Left renal pelvis (tissue), 4 donors: ENCODE results near the gene BUB3. TPM values are rescaled to one million over a fixed set of nuclear protein-coding genes. Genes with fewer than 3 reads are reported as not detected.

ENCODE experiments used
- DNase-seq, 4 donors: peaks; one replicate each; pipeline ENCODE4 v3.0.0-alpha.2; 2013; ENCODE audit warnings: low read depth in 4 of 4, low spot score in 3 of 4
- polyA plus RNA-seq, 4 donors: library from polyadenylated mRNA; unstranded; fragments of 120-200 nt; gene quantifications; one replicate each; pipeline ENCODE4 v1.2.1, GENCODE V29; 2013; ENCODE audit not compliant: insufficient read length in 4 of 4

Gene BUB3
- polyA plus RNA-seq, 4 donors = 91.8 to 138 (median 121) TPM

- DNase-seq = no peak
Measured at GRCh38 chr10:123140983-123141390, 13.2 kb upstream of the BUB3 start.

- no peak for DNase-seq
Measured at GRCh38 chr10:123141791-123142700, 12.2 kb upstream of the BUB3 start.

GRCh38 chr10:123142701-123143161 lies 11.5 kb upstream of the BUB3 start:
- no peak for DNase-seq

- DNase-seq = no peak
Measured at GRCh38 chr10:123143162-123143824, 10.9 kb upstream of the BUB3 start.

- no peak for DNase-seq
Measured at GRCh38 chr10:123143825-123144168, 10.4 kb upstream of the BUB3 start.

- no peak for DNase-seq
Measured at GRCh38 chr10:123144697-123145541, 9.3 kb upstream of the BUB3 start.

- no peak for DNase-seq
Measured at GRCh38 chr10:123145542-123146012, 8.6 kb upstream of the BUB3 start.

- no peak for DNase-seq
Measured at GRCh38 chr10:123146013-123146893, 7.9 kb upstream of the BUB3 start.

GRCh38 chr10:123146894-123147634 lies 7.1 kb upstream of the BUB3 start:
- DNase-seq = no peak

GRCh38 chr10:123147635-123148413 lies 6.4 kb upstream of the BUB3 start, which contains the start of gene HMX2:
HMX2 (plus strand) TSS chr10:123148136; CDS start chr10:123148379, 243 bp downstream.
- DNase-seq = no peak

- DNase-seq = no peak
Measured at GRCh38 chr10:123148414-123149161, 5.6 kb upstream of the BUB3 start.

GRCh38 chr10:123149162-123149567 lies 5.0 kb upstream of the BUB3 start:
- DNase-seq = no peak

GRCh38 chr10:123149568-123150270 lies 4.5 kb upstream of the BUB3 start:
- no peak for DNase-seq

- DNase-seq = no peak
Measured at GRCh38 chr10:123150271-123150985, 3.8 kb upstream of the BUB3 start.

GRCh38 chr10:123150986-123151736 lies 3.0 kb upstream of the BUB3 start:
- no peak for DNase-seq

- no peak for DNase-seq
Measured at GRCh38 chr10:123151737-123152135, 2.5 kb upstream of the BUB3 start.
